Pancreas (tissue), 10 donors: Measurements from ENCODE around the gene GOLGA7B. TPM values are rescaled to one million over a fixed set of nuclear protein-coding genes. Genes with fewer than 3 reads are reported as not detected.

Experiments used
- ATAC-seq, 4 donors: fragments of 200-7000 bp; cut with Tn5 transposase; one replicate each; pipeline versions ENCODE4 v1.8.0 to v1.9.1; 2020; ENCODE audit warnings: mild to moderate bottlenecking in 4 of 4, moderate library complexity in 4 of 4
- DNase-seq, 6 donors: peaks; one replicate each; pipeline ENCODE4 v3.0.0-alpha.2; 2020
- FAIRE-seq: peaks from 2 replicates; lab custom pipeline; 2012; peaks lifted over from hg19 to GRCh38; lab: Jason Lieb, UNC
- H3K27ac ChIP-seq, 4 donors: fragments of 200-600 bp; sonication (generic); 1 replicate in 3 of 4; 2 replicates in 1 of 4; pipeline versions ENCODE4 v1.5.0 to v1.8.0; 2020
- H3K27me3 ChIP-seq, 4 donors: fragments of 200-600 bp; one replicate each; pipeline ENCODE4 v1.8.0; 2021
- H3K36me3 ChIP-seq, 3 donors: fragments of 200-600 bp; sonication (generic) in 1 of 3; one replicate each; pipeline versions ENCODE4 v1.5.0 to v1.8.0; 2020 to 2021
- H3K4me1 ChIP-seq, 3 donors: fragments of 200-600 bp; one replicate each; pipeline ENCODE4 v1.8.0; 2021
- H3K4me3 ChIP-seq, 4 donors: fragments of 200-600 bp; sonication (generic) in 2 of 4; one replicate each; pipeline versions ENCODE4 v1.5.0 to v1.8.0; 2020 to 2021
- H3K9me3 ChIP-seq, 4 donors: fragments of 200-600 bp; one replicate each; pipeline ENCODE4 v1.8.0; 2021
- WGBS, 2 donors: extraction: QIAGEN DNeasy Blood & Tissue Kit; methylation state at CpG; one replicate each; pipeline ENCODE4 v1.1.7; 2013; 5-methylcytosine and 5-hydroxymethylcytosine counted together
- intact Hi-C, 3 donors: fragments of 100-400 bp; cut with DNase I; formaldehyde crosslinking; loops; one replicate each; pipeline versions ENCODE4 v1.11.1 to v1.14.2; 2022
- polyA plus RNA-seq, 2 donors: library from polyadenylated mRNA; stranded (reverse); fragments of 200-250 nt; gene quantifications; one replicate each; pipeline ENCODE4 v1.2.3, GENCODE V29; 2013
- total RNA-seq, 6 donors: library from RNA; stranded (reverse); fragmentation: NEBNext Ultra II Directional in 4 of 6; extraction: Animal tissue kit (Norgen Biotek cat#: 25700) in 4 of 6; gene quantifications; one replicate each; pipeline versions ENCODE4 v1.2.1 to v1.2.4, GENCODE V29; 2021 to 2023
- TF ChIP-seq, protein P1 (sequence below), 4 donors: fragments of 200-600 bp; sonication (generic) in 3 of 4; IDR thresholded peaks; one replicate each; pipeline versions ENCODE4 v1.5.0 to v1.8.0; 2021; ENCODE audit warnings: antibody characterized with exemption in 4 of 4
- donor health status: healthy with polysubstance abuse.
- donor health status: DM: no; HTN: no; CAD: no; lungs with moderate emphysema.
- donor health status: DM: no; HTN: no; CAD: no.
- donor health status: control.
- donor health status: control.
- donor health status: Bipolar disorder and iron deficiency.
- donor health status: DM: yes; HTN: yes; CAD: no.
- donor health status: DM: no; HTN: no; CAD: no.
- donor health status: DM: no; HTN: no; CAD: no.
- donor health status: DM: yes; HTN: yes; CAD: no.

Gene GOLGA7B
- total and polyA plus RNA-seq, 8 donors, result 2.0 to 38.7 (median 4.8) TPM

DNA sequence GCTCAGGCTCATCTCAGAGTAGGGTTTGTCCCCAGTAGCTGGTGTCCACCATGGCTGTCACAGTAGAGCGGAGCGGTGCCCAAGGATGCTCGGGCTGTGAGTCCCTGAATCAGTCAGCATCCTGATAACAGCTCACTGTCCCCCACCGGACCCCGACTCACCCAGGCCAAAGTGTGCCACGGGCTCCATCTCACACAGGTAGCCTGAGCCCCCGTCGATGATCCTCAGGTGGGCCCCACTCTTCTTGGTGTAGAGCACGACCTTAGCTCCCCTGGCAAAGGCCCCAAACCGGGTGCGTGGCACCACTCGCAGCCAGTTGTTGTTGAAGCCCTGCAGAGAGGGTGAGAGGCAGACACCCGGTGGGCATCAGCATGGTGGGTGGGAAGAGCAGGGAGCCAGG is 45.4 kb downstream of the GOLGA7B start:
- FAIRE-seq (no peak), ATAC-seq (no peak)

DNA sequence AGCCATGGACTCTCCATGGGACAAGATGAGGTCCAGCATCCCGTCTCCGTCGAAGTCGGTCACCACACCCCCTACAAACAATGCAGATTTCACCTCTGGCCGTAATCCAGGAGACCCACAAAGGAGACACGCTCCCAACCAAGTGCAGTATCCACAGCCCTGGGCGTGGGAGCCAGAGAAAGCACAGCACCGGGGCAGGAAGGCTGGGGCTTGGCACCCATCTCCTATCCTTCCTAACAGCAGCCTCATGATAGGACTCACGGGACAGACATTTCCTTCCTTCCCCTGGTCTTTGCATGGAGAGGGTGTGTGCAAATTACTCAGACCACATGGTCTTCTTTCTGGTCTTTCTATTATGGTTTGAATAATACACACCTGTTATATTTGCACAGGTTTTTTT is 46.3 kb downstream of the GOLGA7B start:
- no peak overlapping the region for H3K4me3 ChIP-seq
- FAIRE-seq (no peak), DNase-seq (no peak), ATAC-seq (no peak)
- no peak overlapping the region for H3K27ac ChIP-seq
- intact Hi-C loops, result no loop called here
- H3K4me1 ChIP-seq, result no peaks in the 10 kb centered on the region
- H3K9me3 ChIP-seq, result no peaks in the 10 kb centered on the region
- H3K36me3 ChIP-seq, result no peaks in the 10 kb centered on the region
- TF ChIP-seq, protein P1, sequence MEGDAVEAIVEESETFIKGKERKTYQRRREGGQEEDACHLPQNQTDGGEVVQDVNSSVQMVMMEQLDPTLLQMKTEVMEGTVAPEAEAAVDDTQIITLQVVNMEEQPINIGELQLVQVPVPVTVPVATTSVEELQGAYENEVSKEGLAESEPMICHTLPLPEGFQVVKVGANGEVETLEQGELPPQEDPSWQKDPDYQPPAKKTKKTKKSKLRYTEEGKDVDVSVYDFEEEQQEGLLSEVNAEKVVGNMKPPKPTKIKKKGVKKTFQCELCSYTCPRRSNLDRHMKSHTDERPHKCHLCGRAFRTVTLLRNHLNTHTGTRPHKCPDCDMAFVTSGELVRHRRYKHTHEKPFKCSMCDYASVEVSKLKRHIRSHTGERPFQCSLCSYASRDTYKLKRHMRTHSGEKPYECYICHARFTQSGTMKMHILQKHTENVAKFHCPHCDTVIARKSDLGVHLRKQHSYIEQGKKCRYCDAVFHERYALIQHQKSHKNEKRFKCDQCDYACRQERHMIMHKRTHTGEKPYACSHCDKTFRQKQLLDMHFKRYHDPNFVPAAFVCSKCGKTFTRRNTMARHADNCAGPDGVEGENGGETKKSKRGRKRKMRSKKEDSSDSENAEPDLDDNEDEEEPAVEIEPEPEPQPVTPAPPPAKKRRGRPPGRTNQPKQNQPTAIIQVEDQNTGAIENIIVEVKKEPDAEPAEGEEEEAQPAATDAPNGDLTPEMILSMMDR (IDR thresholded peaks at IDR 0.05), result no peak
- no peaks in the 10 kb centered on the region for H3K27me3 ChIP-seq
- WGBS, 2 donors, result 62 to 63% methylated on average over 9 of the region's 9 CpGs

More for the DNA sequence above, 45.4 kb downstream of the GOLGA7B start:
- Histone ChIP-seq H3K27me3 (no peaks in the 10 kb centered on the region), H3K27ac (no peak overlapping the region), H3K4me1 (no peaks in the 10 kb centered on the region), H3K36me3 (no peaks in the 10 kb centered on the region), H3K9me3 (no peaks in the 10 kb centered on the region), H3K4me3 (no peak overlapping the region)
- WGBS, 2 donors, result 75 to 80% methylated on average over 13 of the region's 13 CpGs
- TF ChIP-seq, protein P1 (IDR thresholded peaks at IDR 0.05), result no peak
- intact Hi-C loops, result no loop called here
- no peak for DNase-seq

DNA sequence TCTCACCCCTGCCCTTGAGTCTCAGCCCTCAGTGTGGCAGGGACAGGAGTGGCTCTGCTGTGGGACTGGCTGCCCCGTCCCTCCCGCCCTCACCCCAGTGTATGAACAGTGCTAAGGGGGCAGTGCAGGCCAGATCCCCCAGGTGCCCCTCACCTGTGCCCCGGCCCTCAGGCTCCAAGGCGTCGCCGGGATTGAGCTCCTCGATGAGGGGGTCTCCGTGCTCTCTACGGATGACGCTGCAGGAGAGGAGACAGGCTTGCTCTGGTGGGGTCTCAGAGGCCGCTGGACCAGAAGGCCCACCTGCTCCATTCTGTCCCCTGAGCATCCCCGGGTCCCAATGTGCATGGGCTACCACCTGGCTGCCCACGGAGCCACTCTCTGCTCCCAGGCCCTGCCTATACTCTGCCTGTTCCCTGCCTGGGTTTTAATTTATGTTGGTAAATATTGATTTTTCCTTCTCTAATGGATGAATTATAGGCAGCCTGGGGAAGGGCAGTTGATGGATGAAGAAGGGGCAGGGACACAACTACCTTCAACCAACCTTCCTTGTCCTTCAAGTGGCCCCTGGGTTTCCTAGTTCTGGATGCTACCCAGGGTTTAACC is 47.2 kb downstream of the GOLGA7B start:
- TF ChIP-seq, protein P1 (IDR thresholded peaks at IDR 0.05), result no peak
- FAIRE-seq (no peak), DNase-seq (no peak), ATAC-seq (no peak)
- Histone ChIP-seq H3K27ac (no peak overlapping the region), H3K9me3 (no peaks in the 10 kb centered on the region), H3K36me3 (no peaks in the 10 kb centered on the region), H3K27me3 (no peaks in the 10 kb centered on the region), H3K4me3 (no peak overlapping the region), H3K4me1 (no peaks in the 10 kb centered on the region)
- intact Hi-C loops, result no loop called here
- WGBS, 2 donors, result 73 to 75% methylated on average over 12 to 13 of the region's 13 CpGs

DNA sequence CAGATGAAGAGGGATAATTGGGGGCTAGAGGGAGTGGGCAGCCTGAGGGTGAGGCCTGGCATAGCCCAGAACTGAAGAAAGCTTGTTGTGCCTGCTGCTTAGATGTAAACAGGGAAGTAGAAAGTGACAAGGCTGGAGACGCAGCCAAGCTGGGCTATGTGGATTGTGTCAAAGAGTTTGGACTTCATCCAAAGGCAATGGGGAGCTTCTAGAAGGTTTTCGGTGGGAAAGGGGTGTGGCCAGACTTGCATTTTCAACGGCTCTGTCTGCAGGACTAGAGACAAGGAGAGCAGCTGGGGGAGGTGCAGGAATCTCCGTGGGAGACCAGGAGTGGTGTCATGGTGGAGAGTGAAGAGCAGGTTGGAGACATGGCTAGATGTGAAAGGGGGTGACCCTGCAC is 48.8 kb downstream of the GOLGA7B start:
- Histone ChIP-seq H3K4me1 (no peaks in the 10 kb centered on the region), H3K9me3 (no peaks in the 10 kb centered on the region), H3K27me3 (no peaks in the 10 kb centered on the region), H3K36me3 (no peaks in the 10 kb centered on the region), H3K27ac (no peak overlapping the region), H3K4me3 (no peak overlapping the region)
- TF ChIP-seq, protein P1 (IDR thresholded peaks at IDR 0.05), result no peak
- intact Hi-C loops, result no loop called here
- DNase-seq, result no peak
- WGBS, 2 donors, result 26 to 29% methylated on average over 4 of the region's 4 CpGs
- peak in 3 of 4 donors; percentile 24 to 68 (median 52) for ATAC-seq
- FAIRE-seq, result no peak

DNA sequence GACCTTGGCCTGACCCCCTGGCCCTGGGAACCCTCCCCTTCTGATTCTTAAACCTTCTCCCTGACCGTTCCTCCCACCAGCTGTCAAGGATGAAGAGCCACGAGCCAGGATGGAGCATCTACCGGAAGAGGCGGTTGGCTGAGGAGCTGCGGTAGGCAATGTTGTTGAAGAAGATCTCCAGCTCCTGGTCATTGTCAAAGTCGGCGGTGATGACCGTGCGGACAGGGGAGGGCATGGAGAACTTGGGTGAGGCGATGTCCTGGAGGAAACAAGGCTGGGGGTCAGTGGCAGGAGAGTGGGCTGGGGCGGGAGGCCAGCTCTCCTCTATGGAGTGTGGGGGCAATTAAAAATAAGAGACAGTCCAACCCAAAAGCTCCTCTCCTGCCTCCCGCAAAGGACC is 51.7 kb downstream of the GOLGA7B start:
- FAIRE-seq, result no peak
- no peaks in the 10 kb centered on the region for H3K36me3 ChIP-seq
- no peak overlapping the region for H3K27ac ChIP-seq
- no peaks in the 10 kb centered on the region for H3K27me3 ChIP-seq
- ATAC-seq, result no peak
- intact Hi-C loops, result no loop called here
- no peaks in the 10 kb centered on the region for H3K4me1 ChIP-seq
- 84 to 89% methylated on average over 12 of the region's 12 CpGs for WGBS, 2 donors
- TF ChIP-seq, protein P1 (IDR thresholded peaks at IDR 0.05), result no peak
- H3K4me3 ChIP-seq, result no peak overlapping the region
- no peak for DNase-seq
- no peaks in the 10 kb centered on the region for H3K9me3 ChIP-seq
